ENCODE measurements around the gene CDKAL1. TPM values are rescaled to one million over a fixed set of nuclear protein-coding genes. Genes with fewer than 3 reads are reported as not detected.

CDKAL1 gene
- total RNA-seq, 2 experiments from 2014 or later: 23.5 to 26.9 TPM

- Mint-ChIP-seq H3K4me1 (no peaks in the 10 kb centered on the region), H3K4me3 (no peak overlapping the region), H3K27ac (no peak overlapping the region), H3K9me3 (peaks cover 2% of the 10 kb centered on the region), H3K27me3 (no peaks in the 10 kb centered on the region), H3K36me3 (ENCODE audit: low read depth) (peaks cover 4% of the 10 kb centered on the region)
- ChIA-PET CTCF (no interaction called here), POLR2A (no interaction called here)
- DNase-seq: no peak
Measured at GRCh38 chr6:21121636-21122136, 587.4 kb downstream of the CDKAL1 start.

- H3K27me3 Mint-ChIP-seq: no peaks in the 10 kb centered on the region
- H3K36me3 Mint-ChIP-seq (ENCODE audit: low read depth): peaks cover 4% of the 10 kb centered on the region
- CTCF ChIA-PET: no interaction called here
- DNase-seq: no peak
- no peak overlapping the region for H3K4me3 Mint-ChIP-seq
- POLR2A ChIA-PET: no interaction called here
- H3K9me3 Mint-ChIP-seq: peaks cover 2% of the 10 kb centered on the region
- H3K4me1 Mint-ChIP-seq: no peaks in the 10 kb centered on the region
- H3K27ac Mint-ChIP-seq: no peak overlapping the region
Measured at GRCh38 chr6:21123507-21124436, 589.5 kb downstream of the CDKAL1 start.

- Mint-ChIP-seq H3K36me3 (ENCODE audit: low read depth) (peaks cover 4% of the 10 kb centered on the region), H3K27me3 (no peaks in the 10 kb centered on the region), H3K27ac (no peak overlapping the region), H3K4me1 (no peaks in the 10 kb centered on the region), H3K4me3 (no peak overlapping the region), H3K9me3 (peaks cover 2% of the 10 kb centered on the region)
- no peak for DNase-seq
- POLR2A ChIA-PET: no interaction called here
- CTCF ChIA-PET: no interaction called here
Measured at GRCh38 chr6:21128601-21129000, 594.3 kb downstream of the CDKAL1 start.

GRCh38 chr6:21131406-21131805 is 597.1 kb downstream of the CDKAL1 start:
- no peak for DNase-seq

GRCh38 chr6:21132446-21132845 is 598.2 kb downstream of the CDKAL1 start:
- H3K9me3 Mint-ChIP-seq: no peaks in the 10 kb centered on the region
- H3K36me3 Mint-ChIP-seq (ENCODE audit: low read depth): no peaks in the 10 kb centered on the region
- no peak overlapping the region for H3K27ac Mint-ChIP-seq
- ChIA-PET CTCF (no interaction called here), POLR2A (no interaction called here)
- no peak overlapping the region for H3K4me3 Mint-ChIP-seq
- H3K4me1 Mint-ChIP-seq: no peaks in the 10 kb centered on the region
- no peak for DNase-seq
- H3K27me3 Mint-ChIP-seq: no peaks in the 10 kb centered on the region

More at GRCh38 chr6:21131406-21131805, 597.1 kb downstream of the CDKAL1 start:
- no peak overlapping the region for H3K27ac Mint-ChIP-seq
- no peaks in the 10 kb centered on the region for H3K36me3 Mint-ChIP-seq (ENCODE audit: low read depth)
- no peak overlapping the region for H3K4me3 Mint-ChIP-seq
- ChIA-PET POLR2A (no interaction called here), CTCF (no interaction called here)
- H3K9me3 Mint-ChIP-seq: peaks cover under 1% of the 10 kb centered on the region
- H3K4me1 Mint-ChIP-seq: no peaks in the 10 kb centered on the region
- no peaks in the 10 kb centered on the region for H3K27me3 Mint-ChIP-seq

GRCh38 chr6:21132856-21133838 is 598.9 kb downstream of the CDKAL1 start:
- ChIA-PET POLR2A (no interaction called here), CTCF (no interaction called here)
- H3K27me3 Mint-ChIP-seq: no peaks in the 10 kb centered on the region
- H3K36me3 Mint-ChIP-seq (ENCODE audit: low read depth): no peaks in the 10 kb centered on the region
- H3K4me3 Mint-ChIP-seq: no peak overlapping the region
- DNase-seq: no peak
- H3K4me1 Mint-ChIP-seq: no peaks in the 10 kb centered on the region
- H3K27ac Mint-ChIP-seq: no peak overlapping the region
- no peaks in the 10 kb centered on the region for H3K9me3 Mint-ChIP-seq

- DNase-seq: no peak
Measured at GRCh38 chr6:21133901-21134300, 599.6 kb downstream of the CDKAL1 start.

GRCh38 chr6:21134356-21134755 is 600.1 kb downstream of the CDKAL1 start:
- no peaks in the 10 kb centered on the region for H3K27me3 Mint-ChIP-seq
- no peak overlapping the region for H3K4me3 Mint-ChIP-seq
- no peaks in the 10 kb centered on the region for H3K36me3 Mint-ChIP-seq (ENCODE audit: low read depth)
- POLR2A ChIA-PET: no interaction called here
- H3K27ac Mint-ChIP-seq: no peak overlapping the region
- DNase-seq: no peak
- CTCF ChIA-PET: no interaction called here
- H3K9me3 Mint-ChIP-seq: no peaks in the 10 kb centered on the region
- no peaks in the 10 kb centered on the region for H3K4me1 Mint-ChIP-seq

More at GRCh38 chr6:21133901-21134300, 599.6 kb downstream of the CDKAL1 start:
- Mint-ChIP-seq H3K9me3 (no peaks in the 10 kb centered on the region), H3K27me3 (no peaks in the 10 kb centered on the region), H3K4me3 (no peak overlapping the region), H3K4me1 (no peaks in the 10 kb centered on the region), H3K36me3 (ENCODE audit: low read depth) (no peaks in the 10 kb centered on the region), H3K27ac (no peak overlapping the region)
- CTCF ChIA-PET: no interaction called here
- POLR2A ChIA-PET: no interaction called here

- Mint-ChIP-seq H3K27ac (no peak overlapping the region), H3K27me3 (no peaks in the 10 kb centered on the region), H3K9me3 (no peaks in the 10 kb centered on the region), H3K4me3 (no peak overlapping the region), H3K36me3 (ENCODE audit: low read depth) (no peaks in the 10 kb centered on the region), H3K4me1 (no peaks in the 10 kb centered on the region)
- no peak for DNase-seq
- POLR2A ChIA-PET: no interaction called here
- CTCF ChIA-PET: interaction anchor here (0.6 kb wide), 1 partner anchor 147 kb away, joined by 3 read pairs; no protein-coding TSS in a partner anchor
Measured at GRCh38 chr6:21135484-21136013, 601.3 kb downstream of the CDKAL1 start.

- Mint-ChIP-seq H3K36me3 (ENCODE audit: low read depth) (peaks cover 3% of the 10 kb centered on the region), H3K27me3 (no peaks in the 10 kb centered on the region), H3K4me3 (no peak overlapping the region), H3K4me1 (no peaks in the 10 kb centered on the region), H3K27ac (no peak overlapping the region), H3K9me3 (no peaks in the 10 kb centered on the region)
- CTCF ChIA-PET: no interaction called here
- DNase-seq: no peak
- POLR2A ChIA-PET: no interaction called here
Measured at GRCh38 chr6:21137700-21138335, 603.6 kb downstream of the CDKAL1 start.

GRCh38 chr6:21138336-21139069 is 604.2 kb downstream of the CDKAL1 start:
- Mint-ChIP-seq H3K36me3 (ENCODE audit: low read depth) (peaks cover 3% of the 10 kb centered on the region), H3K27me3 (no peaks in the 10 kb centered on the region), H3K4me1 (no peaks in the 10 kb centered on the region), H3K4me3 (no peak overlapping the region), H3K27ac (no peak overlapping the region), H3K9me3 (no peaks in the 10 kb centered on the region)
- CTCF ChIA-PET: no interaction called here
- POLR2A ChIA-PET: no interaction called here
- no peak for DNase-seq

- CTCF ChIA-PET: no interaction called here
- POLR2A ChIA-PET: no interaction called here
- H3K36me3 Mint-ChIP-seq (ENCODE audit: low read depth): peaks cover 5% of the 10 kb centered on the region
- no peak overlapping the region for H3K4me3 Mint-ChIP-seq
- H3K4me1 Mint-ChIP-seq: no peaks in the 10 kb centered on the region
- no peaks in the 10 kb centered on the region for H3K27me3 Mint-ChIP-seq
- H3K9me3 Mint-ChIP-seq: no peaks in the 10 kb centered on the region
- no peak overlapping the region for H3K27ac Mint-ChIP-seq
- DNase-seq: no peak
Measured at GRCh38 chr6:21140966-21141365, 606.7 kb downstream of the CDKAL1 start.
